Kidney epithelial cell (primary cell): ENCODE data around the gene RO60. TPM values are rescaled to one million over a fixed set of nuclear protein-coding genes. Genes with fewer than 3 reads are reported as not detected.
A peak's percentile ranks its signal among the peaks of the same experiment; 100 is the strongest.
"Not testable (repeated sequence)": the region's sequence is repeated elsewhere in the genome, so short reads cannot be mapped to it uniquely, and the experiment has no call there.

Experiments used
- DNase-seq: peaks from one replicate; pipeline ENCODE4 v3.0.0-alpha.2; 2010; ENCODE audit warnings: low read depth
- H3K27me3 ChIP-seq: 2 replicates; pipeline ENCODE4 v1.6.0; 2011; ENCODE audit warnings: low read length; ENCODE audit not compliant: control insufficient read depth, insufficient read depth
- H3K36me3 ChIP-seq: 2 replicates; pipeline ENCODE4 v1.5.1; 2011; ENCODE audit warnings: low read length; ENCODE audit not compliant: control insufficient read depth, insufficient read depth
- H3K4me3 ChIP-seq: 2 replicates; pipeline ENCODE4 v1.5.1; 2011; ENCODE audit warnings: low read depth, mild to moderate bottlenecking, control low read depth, low read length
- total RNA-seq: library from RNA; depleted of rRNA; stranded (reverse); fragments of >200 nt; gene quantifications from 2 replicates; pipeline ENCODE4 v1.2.3, GENCODE V29; 2015
- TF ChIP-seq, protein P1 (sequence below): IDR thresholded peaks from 2 replicates; pipeline ENCODE4 v1.5.1; 2011; ENCODE audit warnings: mild to moderate bottlenecking, moderate library complexity, low read length, control low read depth, inconsistent platforms; ENCODE audit not compliant: insufficient read depth, poor library complexity, severe bottlenecking

The RO60 gene
- total RNA-seq, 1 donor from 2014 or later = 96.7 TPM

DNA sequence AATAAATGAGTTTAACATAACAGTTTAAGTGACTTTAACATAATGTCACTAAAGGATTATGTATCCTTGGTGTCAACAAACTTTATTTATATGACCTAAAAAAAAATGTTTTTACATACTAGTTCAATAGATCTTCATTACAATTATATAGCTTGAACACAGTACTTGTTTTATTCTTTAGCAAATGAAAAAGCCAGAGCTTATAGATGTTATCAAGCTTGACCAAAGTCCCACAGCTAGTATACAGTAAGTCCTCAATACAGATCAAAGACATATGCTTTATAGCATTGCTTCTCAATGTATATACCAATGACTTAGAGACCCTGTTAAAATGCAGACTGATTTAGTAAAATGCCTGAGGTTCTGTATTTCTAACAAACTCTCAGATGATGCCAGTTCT, 42.6 kb upstream of the RO60 start:
- no peak overlapping the region for H3K4me3 ChIP-seq
- H3K36me3 ChIP-seq = no peaks in the 10 kb centered on the region
- DNase-seq = no peak
- no peaks in the 10 kb centered on the region for H3K27me3 ChIP-seq
- TF ChIP-seq, protein P1, sequence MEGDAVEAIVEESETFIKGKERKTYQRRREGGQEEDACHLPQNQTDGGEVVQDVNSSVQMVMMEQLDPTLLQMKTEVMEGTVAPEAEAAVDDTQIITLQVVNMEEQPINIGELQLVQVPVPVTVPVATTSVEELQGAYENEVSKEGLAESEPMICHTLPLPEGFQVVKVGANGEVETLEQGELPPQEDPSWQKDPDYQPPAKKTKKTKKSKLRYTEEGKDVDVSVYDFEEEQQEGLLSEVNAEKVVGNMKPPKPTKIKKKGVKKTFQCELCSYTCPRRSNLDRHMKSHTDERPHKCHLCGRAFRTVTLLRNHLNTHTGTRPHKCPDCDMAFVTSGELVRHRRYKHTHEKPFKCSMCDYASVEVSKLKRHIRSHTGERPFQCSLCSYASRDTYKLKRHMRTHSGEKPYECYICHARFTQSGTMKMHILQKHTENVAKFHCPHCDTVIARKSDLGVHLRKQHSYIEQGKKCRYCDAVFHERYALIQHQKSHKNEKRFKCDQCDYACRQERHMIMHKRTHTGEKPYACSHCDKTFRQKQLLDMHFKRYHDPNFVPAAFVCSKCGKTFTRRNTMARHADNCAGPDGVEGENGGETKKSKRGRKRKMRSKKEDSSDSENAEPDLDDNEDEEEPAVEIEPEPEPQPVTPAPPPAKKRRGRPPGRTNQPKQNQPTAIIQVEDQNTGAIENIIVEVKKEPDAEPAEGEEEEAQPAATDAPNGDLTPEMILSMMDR = no peak

DNA sequence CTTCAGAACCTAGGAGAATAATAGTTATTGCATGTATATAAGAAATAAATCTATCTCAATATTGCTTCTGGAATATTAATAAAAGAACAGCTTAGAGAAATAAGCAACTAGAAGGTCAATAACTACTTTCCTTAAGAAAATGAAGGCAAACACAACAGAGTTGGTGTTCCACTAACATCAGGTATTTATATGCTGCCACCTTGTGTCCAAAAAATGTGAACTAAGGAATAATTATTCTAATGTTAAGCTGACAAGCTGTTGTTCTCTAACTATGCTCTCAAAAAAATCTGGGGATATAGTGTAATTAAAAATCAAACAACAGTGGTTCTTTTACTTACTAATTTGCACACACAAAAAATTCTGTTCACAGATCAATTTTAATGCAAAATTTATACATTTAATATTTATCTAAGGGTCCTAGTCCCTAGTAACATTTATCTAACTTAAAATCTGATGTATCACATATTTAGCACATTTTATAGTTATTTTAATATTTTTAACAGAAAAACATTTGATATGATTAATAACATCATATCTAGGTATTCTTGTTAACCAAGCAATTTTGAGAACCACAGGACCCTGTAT, 39.9 kb upstream of the RO60 start:
- Histone ChIP-seq H3K4me3 (no peak overlapping the region), H3K27me3 (no peaks in the 10 kb centered on the region), H3K36me3 (no peaks in the 10 kb centered on the region)
- TF ChIP-seq, protein P1 = peak; percentile 26
- DNase-seq = peak; percentile 18

DNA sequence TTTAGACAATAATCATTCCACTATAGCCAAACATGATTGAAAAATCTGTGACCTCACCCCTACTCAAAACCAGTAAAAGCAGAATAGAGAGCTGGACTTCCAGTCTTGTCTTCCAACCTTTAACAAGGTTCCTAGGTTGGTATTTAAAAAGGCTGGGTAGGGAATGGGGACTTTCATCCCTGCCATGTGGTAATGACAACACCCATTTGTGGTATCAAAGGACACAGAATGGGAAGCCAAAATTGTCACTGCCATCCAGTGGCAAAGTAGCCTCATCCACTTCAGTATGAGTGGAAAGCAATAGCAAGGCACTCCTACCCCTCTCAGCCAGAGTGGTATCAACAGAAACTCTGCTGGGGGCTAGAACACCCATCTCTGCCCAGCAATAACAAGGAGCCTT, 34.2 kb upstream of the RO60 start:
- Histone ChIP-seq H3K36me3 (no peaks in the 10 kb centered on the region), H3K27me3 (no peaks in the 10 kb centered on the region), H3K4me3 (no peak overlapping the region)
- no peak for DNase-seq
- TF ChIP-seq, protein P1 = no peak

DNA sequence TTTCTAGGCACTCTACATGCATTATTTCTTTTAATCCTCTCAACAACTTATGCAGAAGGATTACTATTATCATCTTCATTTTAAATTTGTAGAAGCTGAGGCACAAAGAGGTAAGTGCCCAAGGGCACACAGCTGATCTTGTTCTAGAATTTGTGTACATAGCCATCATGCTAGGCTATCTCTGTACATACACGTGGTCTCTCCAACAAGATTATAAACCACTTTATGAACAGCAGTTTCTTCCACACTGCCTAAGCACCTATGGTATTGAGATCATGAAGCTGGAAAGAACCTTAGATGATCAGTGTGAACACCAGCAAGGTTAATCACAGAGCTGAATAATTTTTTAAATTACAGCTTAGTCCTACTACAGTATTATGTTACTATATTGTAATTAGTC, 29.1 kb upstream of the RO60 start:
- Histone ChIP-seq H3K27me3 (no peaks in the 10 kb centered on the region), H3K4me3 (no peak overlapping the region), H3K36me3 (no peaks in the 10 kb centered on the region)
- TF ChIP-seq, protein P1 = no peak
- DNase-seq = no peak

DNA sequence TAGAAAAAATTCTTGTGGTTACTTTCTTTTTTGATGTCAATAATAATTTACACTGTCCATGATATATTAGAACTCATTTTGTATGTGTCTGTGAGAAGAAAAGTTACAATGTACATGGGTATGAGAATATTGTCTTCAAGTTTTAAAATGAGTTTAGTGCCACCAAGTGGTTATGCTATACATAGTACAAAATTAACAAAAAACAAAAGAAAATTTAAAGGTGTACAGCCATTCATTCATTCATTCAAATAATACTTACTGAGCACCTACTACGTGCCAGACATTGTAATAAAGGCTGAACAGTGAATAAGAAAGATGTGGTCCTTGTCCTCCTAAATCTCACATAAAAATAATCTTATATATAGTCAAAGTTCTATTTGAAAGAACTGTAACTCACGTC, 28.0 kb upstream of the RO60 start:
- TF ChIP-seq, protein P1 = peak; percentile 2

DNA sequence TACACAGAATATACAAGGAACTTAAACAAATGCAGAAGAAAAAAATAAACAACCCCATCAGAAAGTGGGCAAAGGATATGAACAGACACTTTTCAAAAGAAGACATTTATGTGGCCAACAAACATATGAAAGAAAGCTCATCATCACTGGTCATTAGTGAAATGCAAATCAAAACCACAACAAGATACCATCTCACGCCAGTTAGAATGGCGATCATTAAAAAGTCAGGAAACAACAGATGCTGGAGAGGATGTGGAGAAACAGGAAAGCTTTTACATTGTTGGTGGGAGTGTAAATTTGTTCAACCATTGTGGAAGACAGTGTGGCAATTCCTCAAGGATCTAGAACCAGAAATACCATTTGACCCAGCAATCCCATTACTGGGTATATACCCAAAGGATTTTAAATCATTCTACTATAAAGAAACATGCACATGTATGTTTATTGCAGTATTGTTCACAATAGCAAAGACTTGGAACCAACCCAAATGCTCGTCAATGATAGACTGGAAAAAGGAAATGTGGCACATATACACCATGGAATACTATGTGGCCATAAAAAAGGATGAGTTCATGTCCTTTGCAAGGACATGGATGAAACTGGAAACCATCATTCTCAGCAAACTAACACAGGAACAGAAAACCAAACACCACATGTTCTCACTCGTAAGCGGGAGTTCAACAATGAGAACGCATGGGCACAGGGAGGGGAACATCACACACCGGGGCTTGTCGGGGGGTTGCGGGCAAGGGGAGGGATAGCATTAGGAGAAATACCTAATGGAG, 26.6 kb upstream of the RO60 start:
- H3K4me3 ChIP-seq, DNase-seq, H3K36me3 ChIP-seq, H3K27me3 ChIP-seq: not testable (repeated sequence)

More for the DNA sequence above, 28.0 kb upstream of the RO60 start:
- DNase-seq = no peak
- H3K4me3 ChIP-seq = no peak overlapping the region
- H3K27me3 ChIP-seq = no peaks in the 10 kb centered on the region
- no peaks in the 10 kb centered on the region for H3K36me3 ChIP-seq
